Measurements from ENCODE around the gene GPC5.
A peak's percentile ranks its signal among the peaks of the same experiment; 100 is the strongest.

The GPC5 gene

DNA sequence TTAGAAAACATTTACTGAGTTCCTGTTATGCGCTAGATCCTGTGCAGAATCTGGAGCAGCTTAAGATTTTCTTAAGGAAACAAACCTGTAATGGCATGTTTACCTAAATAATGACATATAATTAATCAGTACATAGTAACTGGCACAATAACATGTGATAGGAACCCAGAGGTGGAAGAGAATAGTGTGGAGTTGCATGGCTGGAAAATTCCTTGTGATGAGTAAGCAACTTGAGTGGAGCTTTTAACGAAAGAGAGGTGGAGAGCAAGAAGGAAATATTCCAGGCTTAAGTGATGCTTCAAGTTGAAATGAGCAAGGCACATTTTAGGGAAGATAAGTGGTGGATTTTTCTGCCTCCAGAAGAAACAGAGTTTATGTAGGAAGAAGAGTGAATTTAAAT is 9.2 kb upstream of the GPC5 start:
- Histone ChIP-seq H2BK15ac (ENCODE audit: low read depth, poor library complexity, severe bottlenecking) (no peak overlapping the region), H4K8ac (ENCODE audit: low read length) (no peak overlapping the region), H4K91ac (ENCODE audit: low read length) (no peak overlapping the region), H3K9ac (ENCODE audit: low read length) (no peak overlapping the region), H3K36me3 (ENCODE audit: control insufficient read depth in 1 of 2, insufficient read depth in 2 of 2, low read depth in 1 of 2, low read length in 2 of 2) (no peaks in the 10 kb centered on the region), H3K27me3 (ENCODE audit: control insufficient read depth in 1 of 2, insufficient read depth in 1 of 2, low read length in 2 of 2) (peaks cover 9 to 20% of the 10 kb centered on the region in 2 experiments), H3K4me3 (ENCODE audit: insufficient read depth in 1 of 2, low read depth in 1 of 2, low read length in 2 of 2) (no peak overlapping the region), H3K9me3 (ENCODE audit: control insufficient read depth, low read length) (no peaks in the 10 kb centered on the region), H2AK5ac (ENCODE audit: low read length, severe bottlenecking) (no peak overlapping the region), H3K4me1 (ENCODE audit: control insufficient read depth, insufficient read depth, low read depth, low read length) (no peaks in the 10 kb centered on the region), H3K27ac (ENCODE audit: low read length, poor library complexity, severe bottlenecking) (no peak overlapping the region), H2BK12ac (ENCODE audit: low read length in 2 of 2) (no peak overlapping the region), H3K14ac (ENCODE audit: low read length in 2 of 2) (no peak overlapping the region), H3K79me1 (replicated peaks; ENCODE audit: low read length, poor library complexity, severe bottlenecking) (no peaks in the 10 kb centered on the region), H3K18ac (ENCODE audit: low read depth in 1 of 2, low read length in 2 of 2) (no peak overlapping the region), H2BK5ac (ENCODE audit: low read depth, low read length, poor library complexity, severe bottlenecking) (no peak overlapping the region), H3K4ac (ENCODE audit: low read depth in 1 of 2, low read length in 2 of 2) (no peak overlapping the region), H3K23ac (ENCODE audit: low read length in 2 of 2) (no peak overlapping the region), H2AFZ (ENCODE audit: low read depth, low read length) (no peak overlapping the region), H2BK120ac (ENCODE audit: low read depth, low read length) (no peak overlapping the region), H3K4me2 (ENCODE audit: low read length, poor library complexity, severe bottlenecking) (no peak overlapping the region)
- WGBS: 21% methylated on average over 1 of the region's 2 CpGs
- no peak for DNase-seq

GRCh38 chr13:91397595-91397994 is 826 bp upstream of the GPC5 start:
- Histone ChIP-seq H2BK120ac (ENCODE audit: low read depth, low read length) (no peak overlapping the region), H3K4me1 (ENCODE audit: control insufficient read depth, insufficient read depth, low read depth, low read length) (peaks cover 8% of the 10 kb centered on the region), H3K18ac (ENCODE audit: low read depth in 1 of 2, low read length in 2 of 2) (no peak overlapping the region), H3K79me1 (replicated peaks; ENCODE audit: low read length, poor library complexity, severe bottlenecking) (no peaks in the 10 kb centered on the region), H2BK5ac (ENCODE audit: low read depth, low read length, poor library complexity, severe bottlenecking) (no peak overlapping the region), H3K4me2 (ENCODE audit: low read length, poor library complexity, severe bottlenecking) (no peak overlapping the region), H3K36me3 (ENCODE audit: control insufficient read depth in 1 of 2, insufficient read depth in 2 of 2, low read depth in 1 of 2, low read length in 2 of 2) (no peaks in the 10 kb centered on the region), H3K4me3 (ENCODE audit: insufficient read depth in 1 of 2, low read depth in 1 of 2, low read length in 2 of 2) (no peak overlapping the region), H3K27ac (ENCODE audit: low read length, poor library complexity, severe bottlenecking) (no peak overlapping the region), H3K14ac (ENCODE audit: low read length in 2 of 2) (no peak overlapping the region), H3K27me3 (ENCODE audit: control insufficient read depth in 1 of 2, insufficient read depth in 1 of 2, low read length in 2 of 2) (peaks cover 25 to 77% of the 10 kb centered on the region in 2 experiments), H2AFZ (ENCODE audit: low read depth, low read length) (no peak overlapping the region), H4K91ac (ENCODE audit: low read length) (no peak overlapping the region), H3K9ac (ENCODE audit: low read length) (no peak overlapping the region), H3K4ac (ENCODE audit: low read depth in 1 of 2, low read length in 2 of 2) (no peak overlapping the region), H2BK15ac (ENCODE audit: low read depth, poor library complexity, severe bottlenecking) (no peak overlapping the region), H3K23ac (ENCODE audit: low read length in 2 of 2) (no peak overlapping the region), H2BK12ac (ENCODE audit: low read length in 2 of 2) (no peak overlapping the region), H4K8ac (ENCODE audit: low read length) (no peak overlapping the region), H3K9me3 (ENCODE audit: control insufficient read depth, low read length) (no peaks in the 10 kb centered on the region), H2AK5ac (ENCODE audit: low read length, severe bottlenecking) (no peak overlapping the region)
- no peak for DNase-seq
- no CpG with 5 or more reads among the region's 1 CpG for WGBS

DNA sequence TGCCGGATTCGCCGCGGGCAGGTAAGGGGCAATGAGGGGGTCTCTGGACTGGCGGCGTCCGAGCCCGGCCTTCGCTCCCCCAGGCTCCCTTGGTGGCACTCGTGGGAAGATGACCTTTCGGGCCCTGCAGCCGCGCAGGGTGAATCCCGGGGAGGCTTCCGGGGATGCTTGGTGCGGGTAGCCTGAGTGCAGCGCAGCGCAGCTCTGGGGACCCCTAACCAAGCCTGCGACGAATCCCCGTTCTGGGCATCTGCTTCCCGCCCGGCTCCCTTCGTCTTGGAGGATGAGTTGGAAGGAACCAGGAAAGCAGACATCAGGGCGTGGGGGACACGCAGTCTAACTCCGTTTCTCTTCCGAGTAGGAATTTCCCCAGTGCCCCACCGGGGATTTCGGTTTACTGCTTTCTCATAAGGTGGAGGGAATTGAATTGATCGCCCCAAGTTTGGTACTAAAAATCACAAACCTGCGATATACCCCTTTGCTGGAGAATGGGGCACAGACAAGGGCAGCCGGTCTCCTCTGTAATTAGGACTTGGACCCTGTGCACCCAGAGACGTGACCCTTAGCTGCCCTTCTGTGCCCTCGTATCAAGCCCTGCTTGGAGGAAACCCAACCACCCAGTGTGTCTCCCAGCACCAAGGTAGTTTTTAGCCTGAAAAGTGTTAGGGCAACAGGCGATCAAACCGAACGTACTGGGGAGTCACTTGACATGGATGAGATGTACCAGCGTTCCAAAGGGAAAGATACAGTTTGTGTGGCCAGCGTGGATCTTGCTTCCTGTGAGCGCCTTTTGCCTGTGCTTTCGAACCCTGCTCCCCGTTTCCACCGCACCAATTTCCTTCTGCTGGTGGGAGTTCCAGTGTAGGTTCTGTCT is 1.0 kb downstream of the GPC5 start:
- H2AK5ac ChIP-seq (ENCODE audit: low read length, severe bottlenecking): no peak overlapping the region
- peaks cover 18 to 75% of the 10 kb centered on the region in 2 experiments for H3K27me3 ChIP-seq (ENCODE audit: control insufficient read depth in 1 of 2, insufficient read depth in 1 of 2, low read length in 2 of 2)
- H3K4me2 ChIP-seq (ENCODE audit: low read length, poor library complexity, severe bottlenecking): peak overlapping the region; percentile 100
- no peak overlapping the region for H2BK15ac ChIP-seq (ENCODE audit: low read depth, poor library complexity, severe bottlenecking)
- no peak overlapping the region for H4K8ac ChIP-seq (ENCODE audit: low read length)
- H3K18ac ChIP-seq (ENCODE audit: low read depth in 1 of 2, low read length in 2 of 2): no peak overlapping the region
- 53% methylated on average over 44 of the region's 44 CpGs for WGBS
- H3K27ac ChIP-seq (ENCODE audit: low read length, poor library complexity, severe bottlenecking): no peak overlapping the region
- H3K4me1 ChIP-seq (ENCODE audit: control insufficient read depth, insufficient read depth, low read depth, low read length): peaks cover 8% of the 10 kb centered on the region
- H2AFZ ChIP-seq (ENCODE audit: low read depth, low read length): peak overlapping the region; percentile 95
- H3K36me3 ChIP-seq (ENCODE audit: control insufficient read depth in 1 of 2, insufficient read depth in 2 of 2, low read depth in 1 of 2, low read length in 2 of 2): no peaks in the 10 kb centered on the region
- peak overlapping the region in 1 of 2 experiments; percentile 98 for H3K23ac ChIP-seq (ENCODE audit: low read length in 2 of 2)
- H3K4me3 ChIP-seq (ENCODE audit: insufficient read depth in 1 of 2, low read depth in 1 of 2, low read length in 2 of 2): peak overlapping the region; percentile 35 to 77
- no peak for DNase-seq
- no peak overlapping the region for H2BK120ac ChIP-seq (ENCODE audit: low read depth, low read length)
- no peaks in the 10 kb centered on the region for H3K9me3 ChIP-seq (ENCODE audit: control insufficient read depth, low read length)
- H3K79me1 ChIP-seq (replicated peaks; ENCODE audit: low read length, poor library complexity, severe bottlenecking): no peaks in the 10 kb centered on the region
- H2BK12ac ChIP-seq (ENCODE audit: low read length in 2 of 2): peak overlapping the region in 1 of 2 experiments; percentile 54
- H3K9ac ChIP-seq (ENCODE audit: low read length): no peak overlapping the region
- no peak overlapping the region for H3K4ac ChIP-seq (ENCODE audit: low read depth in 1 of 2, low read length in 2 of 2)
- H3K14ac ChIP-seq (ENCODE audit: low read length in 2 of 2): peak overlapping the region in 1 of 2 experiments; percentile 95
- no peak overlapping the region for H2BK5ac ChIP-seq (ENCODE audit: low read depth, low read length, poor library complexity, severe bottlenecking)
- no peak overlapping the region for H4K91ac ChIP-seq (ENCODE audit: low read length)

DNA sequence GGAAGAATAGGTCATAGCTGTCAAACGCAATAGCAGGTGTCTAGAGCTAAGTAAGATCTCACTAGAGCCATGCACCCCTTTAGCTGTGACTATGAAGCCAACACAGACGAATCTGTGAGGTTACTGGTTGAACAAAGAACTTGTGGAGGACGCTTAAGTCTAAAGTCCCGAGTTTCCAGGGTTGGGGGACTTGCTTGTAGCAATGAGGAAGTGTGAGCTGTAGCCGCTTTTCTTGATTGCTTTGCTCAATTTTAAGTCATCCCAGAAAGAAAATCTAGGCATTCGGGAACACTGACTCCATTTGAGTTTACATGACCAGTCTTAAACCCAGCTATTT is 1.6 kb downstream of the GPC5 start:
- Histone ChIP-seq H4K8ac (ENCODE audit: low read length) (no peak overlapping the region), H2AK5ac (ENCODE audit: low read length, severe bottlenecking) (no peak overlapping the region), H3K79me1 (replicated peaks; ENCODE audit: low read length, poor library complexity, severe bottlenecking) (no peaks in the 10 kb centered on the region), H3K9me3 (ENCODE audit: control insufficient read depth, low read length) (no peaks in the 10 kb centered on the region), H3K27ac (ENCODE audit: low read length, poor library complexity, severe bottlenecking) (no peak overlapping the region), H2BK120ac (ENCODE audit: low read depth, low read length) (no peak overlapping the region), H3K27me3 (ENCODE audit: control insufficient read depth in 1 of 2, insufficient read depth in 1 of 2, low read length in 2 of 2) (peaks cover 12 to 69% of the 10 kb centered on the region in 2 experiments), H3K9ac (ENCODE audit: low read length) (no peak overlapping the region), H2AFZ (ENCODE audit: low read depth, low read length) (no peak overlapping the region), H2BK12ac (ENCODE audit: low read length in 2 of 2) (no peak overlapping the region), H2BK5ac (ENCODE audit: low read depth, low read length, poor library complexity, severe bottlenecking) (no peak overlapping the region), H4K91ac (ENCODE audit: low read length) (no peak overlapping the region), H3K14ac (ENCODE audit: low read length in 2 of 2) (no peak overlapping the region), H3K4me3 (ENCODE audit: insufficient read depth in 1 of 2, low read depth in 1 of 2, low read length in 2 of 2) (no peak overlapping the region), H3K4me2 (ENCODE audit: low read length, poor library complexity, severe bottlenecking) (no peak overlapping the region), H3K18ac (ENCODE audit: low read depth in 1 of 2, low read length in 2 of 2) (no peak overlapping the region), H3K36me3 (ENCODE audit: control insufficient read depth in 1 of 2, insufficient read depth in 2 of 2, low read depth in 1 of 2, low read length in 2 of 2) (no peaks in the 10 kb centered on the region), H3K4ac (ENCODE audit: low read depth in 1 of 2, low read length in 2 of 2) (no peak overlapping the region), H3K4me1 (ENCODE audit: control insufficient read depth, insufficient read depth, low read depth, low read length) (peaks cover 8% of the 10 kb centered on the region), H2BK15ac (ENCODE audit: low read depth, poor library complexity, severe bottlenecking) (no peak overlapping the region), H3K23ac (ENCODE audit: low read length in 2 of 2) (no peak overlapping the region)
- WGBS: 88% methylated on average over 6 of the region's 6 CpGs
- no peak for DNase-seq
